Gastroesophageal sphincter (tissue), 3 donors: ENCODE data around the gene RHOU.

Experiments used
- CTCF ChIP-seq, 4 experiments: fragments of 200-600 bp in 2 of 4; fragments of 450-650 bp in 2 of 4; sonication (generic) in 1 of 4; IDR thresholded peaks; one replicate each; pipeline ENCODE4 v1.5.1; 2017 to 2019; ENCODE audit warnings: antibody characterized with exemption in 4 of 4, mild to moderate bottlenecking in 2 of 4, moderate library complexity in 2 of 4
- EP300 ChIP-seq: sonication (generic); formaldehyde crosslinking; IDR thresholded peaks from one replicate; pipeline ENCODE4 v1.6.1; 2017; ENCODE audit warnings: antibody characterized with exemption, mild to moderate bottlenecking
- POLR2A ChIP-seq, 2 donors: fragments of 450-650 bp; IDR thresholded peaks; one replicate each; pipeline ENCODE4 v1.6.1; 2017; ENCODE audit warnings: antibody characterized with exemption in 2 of 2, mild to moderate bottlenecking in 2 of 2, moderate library complexity in 1 of 2
- POLR2AphosphoS5 ChIP-seq: sonication (generic); formaldehyde crosslinking; IDR thresholded peaks from one replicate; pipeline ENCODE4 v1.6.1; 2017; ENCODE audit warnings: antibody characterized with exemption

- TF ChIP-seq POLR2AphosphoS5 (no peak), EP300 (no peak), CTCF (IDR thresholded peaks at IDR 0.05) (no peak), POLR2A (IDR thresholded peaks at IDR 0.05) (no peak)
Measured at GRCh38 chr1:228781809-228782661, 46.8 kb downstream of the RHOU start.
